Measurements from ENCODE around the gene GJB2.

Gene GJB2

DNA sequence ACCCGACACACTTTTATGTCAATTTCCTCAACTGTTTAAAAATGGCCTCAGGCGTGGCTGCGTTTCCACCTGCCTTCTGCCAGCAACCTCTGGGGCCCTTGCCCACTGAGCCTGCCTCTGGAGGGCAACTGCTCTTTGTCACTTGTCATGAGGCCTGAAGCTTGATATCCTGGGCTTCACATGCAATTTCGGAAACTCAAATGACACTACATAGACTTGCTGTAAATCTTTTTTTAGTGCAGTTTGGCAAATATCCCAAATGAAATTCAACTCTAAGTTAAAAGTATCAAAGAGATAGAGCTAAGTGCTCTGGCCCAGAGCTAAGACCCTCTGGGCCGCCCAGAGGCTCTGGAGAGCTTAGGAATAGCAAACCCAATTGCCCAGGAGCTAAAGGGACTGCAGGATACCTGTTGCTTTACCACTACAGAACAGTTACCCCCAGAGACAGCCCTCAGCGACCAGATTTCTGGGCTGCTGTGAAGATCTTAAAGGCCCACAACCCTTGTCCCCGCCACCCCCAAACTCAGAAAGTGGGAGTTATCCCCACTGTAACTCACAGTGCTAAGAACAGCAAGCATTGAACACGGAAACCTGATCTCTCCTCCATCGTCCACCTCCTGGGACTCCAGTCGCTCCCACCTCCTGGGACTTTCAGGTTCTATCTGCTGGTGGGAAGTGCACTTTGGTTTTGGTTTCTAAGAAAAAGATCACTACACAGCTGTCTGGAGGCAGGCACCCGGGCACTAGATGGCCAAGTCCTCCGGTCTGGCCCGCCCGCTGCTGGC is 51.3 kb downstream of the GJB2 start:
- no peak for DNase-seq (ENCODE audit: low read depth, low spot score)

DNA sequence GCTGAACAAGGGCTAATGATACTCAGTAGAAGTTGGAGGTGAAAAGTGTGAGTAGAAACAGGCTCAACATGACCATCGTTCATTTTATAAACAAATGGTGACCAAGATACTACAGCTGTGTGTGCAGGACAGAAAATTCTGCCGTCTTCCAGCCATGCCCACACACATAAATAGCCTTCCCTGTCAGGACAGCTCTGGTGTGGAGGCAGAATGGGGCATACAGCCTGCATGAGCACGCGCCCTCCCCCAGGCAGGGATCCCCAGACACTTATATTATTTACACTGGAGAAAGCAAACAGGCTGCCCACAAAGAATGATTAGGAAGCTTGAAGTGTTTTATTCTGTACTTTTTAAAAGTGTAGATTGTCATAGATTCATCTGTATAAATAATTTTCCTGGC is 52.3 kb downstream of the GJB2 start:
- DNase-seq (ENCODE audit: low read depth, low spot score), result no peak

- no peak for DNase-seq (ENCODE audit: low read depth, low spot score)
These were observed 54.9 kb downstream of the GJB2 start for GRCh38 chr13:20137875-20138274.

Measured in astrocyte of the hippocampus (primary cell).